K562 (cell line): ENCODE results near the gene PTRH1.

ENCODE experiments used
- ATF1 ChIP-seq, 2 experiments: fragments of 450-650 bp in 1 of 2; IDR thresholded peaks; 2 replicates each; pipeline ENCODE4 v1.6.1; 2016; ENCODE audit warnings: missing compliant biosample characterization in 1 of 2, missing genetic modification characterization in 1 of 2
- ATF3 ChIP-seq, 2 experiments: fragments of 450-650 bp in 1 of 2; sonication (generic) in 1 of 2; formaldehyde crosslinking in 1 of 2; IDR thresholded peaks in 1 of 2; conservative IDR thresholded peaks in 1 of 2; 2 replicates each; pipeline versions ENCODE4 v1.6.1 to v1.8.1; 2016 to 2023; ENCODE audit warnings: mild to moderate bottlenecking in 2 of 2, moderate library complexity in 2 of 2, inconsistent platforms in 1 of 2, missing genetic modification reagents in 1 of 2
- JUND ChIP-seq, 2 experiments: IDR thresholded peaks; 2 replicates in 1 of 2; 3 replicates in 1 of 2; pipeline ENCODE4 v1.6.1; 2011; ENCODE audit warnings: borderline replicate concordance in 2 of 2, low read depth in 2 of 2, low read length in 2 of 2, improper control_type of control experiment in 1 of 2, missing biosample characterization in 1 of 2, missing genetic modification characterization in 1 of 2, missing genetic modification reagents in 1 of 2
- MAFF ChIP-seq: IDR thresholded peaks from 2 replicates; pipeline ENCODE4 v1.6.1; 2012; ENCODE audit warnings: low read length, improper control_type of control experiment
- NCOA4 ChIP-seq: fragments of 450-650 bp; IDR thresholded peaks from 2 replicates; pipeline ENCODE4 v1.6.1; 2018; ENCODE audit warnings: mild to moderate bottlenecking; ENCODE audit not compliant: partially characterized antibody
- SP2 ChIP-seq: IDR thresholded peaks from 2 replicates; pipeline ENCODE4 v1.6.1; 2011; ENCODE audit warnings: mild to moderate bottlenecking, low read depth, low read length, moderate library complexity; ENCODE audit not compliant: poor library complexity, severe bottlenecking; ENCODE audit errors: extremely low read depth
- SRSF1 ChIP-seq: fragments of 200-400 bp; formaldehyde crosslinking; IDR thresholded peaks from 2 replicates; pipeline ENCODE4 v1.6.1; 2017; ENCODE audit warnings: mild to moderate bottlenecking, low read depth, low read length, moderate library complexity
- ZBTB1 ChIP-seq: sonication (generic); formaldehyde crosslinking; IDR thresholded peaks from 2 replicates; pipeline ENCODE4 v1.8.1; 2023; ENCODE audit warnings: missing genetic modification reagents, low read depth, mild to moderate bottlenecking, borderline replicate concordance
- ZNF407 ChIP-seq: fragments of 450-650 bp; IDR thresholded peaks from 2 replicates; pipeline ENCODE4 v1.6.1; 2016; ENCODE audit warnings: low read depth

- TF ChIP-seq MAFF (no peak), NCOA4 (no peak), ZNF407 (no peak), ZBTB1 (CRISPR knock-in tag) (no peak), SP2 (no peak), ATF1 (CRISPR knock-in tag; IDR thresholded peaks at IDR 0.05) (no peak), ATF1 (tag; IDR thresholded peaks at IDR 0.05) (no peak), ATF3 (IDR thresholded peaks at IDR 0.05) (no peak), ATF3 (CRISPR knock-in tag; conservative IDR thresholded peaks at IDR 0.05) (no peak), SRSF1 (no peak), JUND (IDR thresholded peaks at IDR 0.05; ENCODE audit: borderline replicate concordance, low read depth, low read length) (no peak), JUND (tag; IDR thresholded peaks at IDR 0.05; ENCODE audit: borderline replicate concordance, low read depth, low read length) (no peak)
Observed at GRCh38 chr9:127744398-127745110, 29.1 kb upstream of the PTRH1 start.
